Stimulated activated CD4-positive, alpha-beta T cell treated with anti-CD3 and anti-CD28 coated beads, Interleukin-12 subunit alpha, Interleukin-12 subunit beta, amount 100 ng/mL, for 48 hours (primary cell): Measurements from ENCODE around the gene ATP1B4.

Experiments used
- DNase-seq, 3 donors: peaks; one replicate each; pipeline ENCODE4 v3.0.0-alpha.2; 2020; ENCODE audit warnings: low read depth in 2 of 3, low spot score in 1 of 3

Gene ATP1B4

GRCh38 chrX:120372667-120373370 lies 10.9 kb downstream of the ATP1B4 start:
- no peak for DNase-seq

- no peak for DNase-seq
These were observed 15.3 kb downstream of the ATP1B4 start for GRCh38 chrX:120377179-120377578.

GRCh38 chrX:120377715-120378114 lies 15.8 kb downstream of the ATP1B4 start:
- DNase-seq: no peak

GRCh38 chrX:120378570-120378969 lies 16.7 kb downstream of the ATP1B4 start:
- DNase-seq: no peak

- DNase-seq: no peak
These were observed 18.2 kb downstream of the ATP1B4 start for GRCh38 chrX:120379937-120380681.

- DNase-seq: no peak
These were observed 18.8 kb downstream of the ATP1B4 start for GRCh38 chrX:120380699-120381098.

- DNase-seq: no peak
These were observed 39.4 kb downstream of the ATP1B4 start for GRCh38 chrX:120401301-120401700.

GRCh38 chrX:120402369-120402768 lies 40.5 kb downstream of the ATP1B4 start:
- no peak for DNase-seq

GRCh38 chrX:120406638-120407037 lies 44.7 kb downstream of the ATP1B4 start:
- DNase-seq: no peak

- DNase-seq: no peak
These were observed 46.3 kb downstream of the ATP1B4 start for GRCh38 chrX:120408168-120408567.

GRCh38 chrX:120419463-120419862 lies 57.6 kb downstream of the ATP1B4 start:
- DNase-seq: no peak

GRCh38 chrX:120426599-120426998 lies 64.7 kb downstream of the ATP1B4 start:
- DNase-seq: no peak

GRCh38 chrX:120428309-120428708 lies 66.4 kb downstream of the ATP1B4 start:
- DNase-seq: no peak

GRCh38 chrX:120429776-120430540 lies 68.1 kb downstream of the ATP1B4 start:
- no peak for DNase-seq
